CD14-positive monocyte (primary cell): ENCODE data around the gene CRISPLD2. TPM values are rescaled to one million over a fixed set of nuclear protein-coding genes. Genes with fewer than 3 reads are reported as not detected.
A peak's percentile ranks its signal among the peaks of the same experiment; 100 is the strongest.

Experiments used
- DNase-seq, 3 donors: peaks; one replicate each; pipeline ENCODE4 v3.0.0-alpha.2; 2011 to 2022
- H2AFZ ChIP-seq: 2 replicates; pipeline ENCODE4 v1.6.0; 2012; ENCODE audit warnings: mild to moderate bottlenecking, low read depth, low read length, inconsistent platforms; ENCODE audit not compliant: insufficient read depth, poor library complexity, severe bottlenecking
- H3K27ac ChIP-seq, 2 donors: 1 replicate in 1 of 2; 2 replicates in 1 of 2; pipeline ENCODE4 v1.5.1; 2012 to 2013; ENCODE audit warnings: low read length in 2 of 2, control low read depth in 1 of 2, inconsistent platforms in 1 of 2, low read depth in 1 of 2, mild to moderate bottlenecking in 1 of 2
- H3K27me3 ChIP-seq, 2 donors: one replicate each; pipeline versions ENCODE4 v1.6.0 to v1.6.1; 2011 to 2013; ENCODE audit warnings: low read length in 2 of 2; ENCODE audit not compliant: control insufficient read depth in 2 of 2, insufficient read depth in 2 of 2
- H3K36me3 ChIP-seq, 2 donors: replicated peaks in 1 of 2; 1 replicate in 1 of 2; 2 replicates in 1 of 2; pipeline versions ENCODE4 v1.5.1 to v1.6.1; 2012 to 2013; ENCODE audit warnings: low read length in 2 of 2, control low read depth in 1 of 2, inconsistent platforms in 1 of 2, mild to moderate bottlenecking in 1 of 2; ENCODE audit not compliant: insufficient read depth in 2 of 2, control insufficient read depth in 1 of 2
- H3K4me1 ChIP-seq, 2 donors: 1 replicate in 1 of 2; 2 replicates in 1 of 2; pipeline versions ENCODE4 v1.5.1 to v1.6.1; 2012 to 2013; ENCODE audit warnings: low read length in 2 of 2, control low read depth in 1 of 2, inconsistent platforms in 1 of 2, mild to moderate bottlenecking in 1 of 2, moderate library complexity in 1 of 2; ENCODE audit not compliant: insufficient read depth in 2 of 2, control insufficient read depth in 1 of 2
- H3K4me2 ChIP-seq: replicated peaks from 2 replicates; pipeline ENCODE3; 2012; ENCODE audit warnings: low read length, moderate library complexity, mild to moderate bottlenecking; ENCODE audit not compliant: poor library complexity, severe bottlenecking; ENCODE audit errors: extremely low read depth
- H3K4me3 ChIP-seq, 3 experiments: fragments of 200-600 bp in 1 of 3; sonication (generic) in 1 of 3; replicated peaks in 1 of 3; 1 replicate in 2 of 3; 2 replicates in 1 of 3; pipeline ENCODE4 v1.5.1; 2011 to 2013; ENCODE audit warnings: low read length in 3 of 3, mild to moderate bottlenecking in 3 of 3, control low read depth in 2 of 3, low read depth in 2 of 3, inconsistent platforms in 1 of 3, moderate library complexity in 1 of 3
- H3K79me2 ChIP-seq: 2 replicates; pipeline ENCODE4 v1.6.0; 2012; ENCODE audit warnings: mild to moderate bottlenecking, control low read depth, inconsistent platforms, low read length, moderate library complexity; ENCODE audit not compliant: insufficient read depth
- H3K9ac ChIP-seq: 2 replicates; pipeline ENCODE4 v1.6.0; 2017; ENCODE audit warnings: low read length, mild to moderate bottlenecking; ENCODE audit not compliant: insufficient read depth, poor library complexity, severe bottlenecking
- H3K9me3 ChIP-seq, 2 donors: replicated peaks in 1 of 2; 1 replicate in 1 of 2; 2 replicates in 1 of 2; pipeline versions ENCODE4 v1.5.1 to v1.6.1; 2012 to 2013; ENCODE audit warnings: low read length in 2 of 2, control low read depth in 1 of 2; ENCODE audit not compliant: control insufficient read depth in 1 of 2, insufficient read depth in 1 of 2
- H4K20me1 ChIP-seq: 2 replicates; pipeline ENCODE4 v1.6.0; 2012; ENCODE audit warnings: mild to moderate bottlenecking, low read length, control low read depth, moderate library complexity; ENCODE audit not compliant: insufficient read depth
- H3K27ac Mint-ChIP-seq, 7 donors: one replicate each; pipeline ENCODE4 v1.8.0; 2020; ENCODE audit warnings: mild to moderate bottlenecking in 7 of 7, mixed read lengths in 7 of 7, moderate library complexity in 6 of 7, inconsistent platforms in 2 of 7
- H3K27me3 Mint-ChIP-seq, 3 donors: one replicate each; pipeline ENCODE4 v1.8.0; 2021 to 2022; ENCODE audit warnings: low read depth in 3 of 3, mild to moderate bottlenecking in 3 of 3, mixed read lengths in 3 of 3, moderate library complexity in 3 of 3, inconsistent platforms in 1 of 3
- H3K36me3 Mint-ChIP-seq, 2 donors: one replicate each; pipeline ENCODE4 v1.8.0; 2020; ENCODE audit warnings: mixed read lengths in 2 of 2, inconsistent platforms in 1 of 2, mild to moderate bottlenecking in 1 of 2
- H3K4me1 Mint-ChIP-seq: one replicate; pipeline ENCODE4 v1.8.0; 2020; ENCODE audit warnings: mild to moderate bottlenecking, mixed read lengths
- H3K4me3 Mint-ChIP-seq, 2 donors: one replicate each; pipeline ENCODE4 v1.8.0; 2020; ENCODE audit warnings: mild to moderate bottlenecking in 2 of 2, mixed read lengths in 2 of 2, moderate library complexity in 1 of 2
- H3K9me3 Mint-ChIP-seq, 7 donors: one replicate each; pipeline ENCODE4 v1.8.0; 2020 to 2022; ENCODE audit warnings: mixed read lengths in 7 of 7, mild to moderate bottlenecking in 6 of 7, moderate library complexity in 6 of 7, inconsistent platforms in 2 of 7
- CTCF ChIP-seq: fragments of 200-600 bp; IDR thresholded peaks from one replicate; pipeline ENCODE4 v1.8.0; 2022; ENCODE audit warnings: antibody characterized with exemption, mild to moderate bottlenecking
- WGBS: methylation state at CpG from one replicate; pipeline ENCODE4 v1.1.5; 2013; ENCODE audit warnings: missing lambda C conversion rate; ENCODE audit not compliant: insufficient coverage; 5-methylcytosine and 5-hydroxymethylcytosine counted together
- intact Hi-C, 2 donors: fragments of 100-400 bp; cut with micrococcal nuclease; formaldehyde crosslinking; loops; one replicate each; pipeline versions ENCODE4 v1.15.0 to v1.15.1; 2023
- polyA plus RNA-seq, 3 donors: library from polyadenylated mRNA; depleted of rRNA in 1 of 3; unstranded in 2 of 3; stranded (reverse) in 1 of 3; fragments of 300-500 nt in 2 of 3; fragments of >200 nt in 1 of 3; fragmentation: Illumina TruSeq in 2 of 3; gene quantifications; 1 replicate in 2 of 3; 2 replicates in 1 of 3; pipeline ENCODE4 v1.2.3, GENCODE V29; 2012 to 2021

The CRISPLD2 gene
- polyA plus RNA-seq, 3 donors, result 40.7 to 90.4 (median 69.0) TPM

DNA sequence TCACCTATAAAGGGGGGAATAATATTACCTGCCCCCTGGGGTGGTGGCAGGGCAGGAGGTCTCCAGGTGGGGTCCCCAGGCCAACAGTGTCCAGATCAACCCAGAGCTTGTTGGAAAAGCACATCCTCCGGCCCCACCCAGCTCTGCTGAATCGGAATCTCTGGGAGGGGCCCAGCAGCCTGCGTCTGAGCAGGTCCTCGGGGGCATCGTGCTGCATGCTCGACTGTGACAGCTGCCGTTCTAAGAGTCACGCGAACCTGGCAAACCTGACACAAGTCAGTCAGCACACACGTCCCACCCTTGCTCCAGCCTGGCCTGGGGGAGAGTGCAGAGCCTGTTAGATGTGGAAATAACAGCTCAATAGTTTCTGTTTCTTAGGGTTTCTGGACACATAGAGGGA is 72.3 kb downstream of the CRISPLD2 start:
- Histone ChIP-seq H3K4me2 (no peak overlapping the region), H3K9me3 (no peaks in the 10 kb centered on the region), H3K79me2 (no peaks in the 10 kb centered on the region), H3K36me3 (peaks cover 21 to 60% of the 10 kb centered on the region in 2 donors), H4K20me1 (no peaks in the 10 kb centered on the region), H3K9ac (no peak overlapping the region), H3K27ac (peak overlapping the region in 1 of 2 donors; percentile 98), H2AFZ (no peak overlapping the region), H3K4me3 (no peak overlapping the region), H3K27me3 (no peaks in the 10 kb centered on the region), H3K4me1 (peaks cover 52 to 54% of the 10 kb centered on the region in 2 donors)
- 92% methylated on average over 9 of the region's 10 CpGs for WGBS
- H3K9me3 Mint-ChIP-seq, result no peaks in the 10 kb centered on the region
- peak overlapping the region in 2 of 7 donors; percentile 35 to 46 for H3K27ac Mint-ChIP-seq
- intact Hi-C loops, result no loop called here
- DNase-seq, result no peak
- H3K4me3 Mint-ChIP-seq, result no peak overlapping the region
- H3K27me3 Mint-ChIP-seq, result peaks cover 0 to 6% (median 2%) of the 10 kb centered on the region in 3 donors
- H3K4me1 Mint-ChIP-seq, result peaks cover 54% of the 10 kb centered on the region
- peaks cover 46 to 81% of the 10 kb centered on the region in 2 donors for H3K36me3 Mint-ChIP-seq
- TF ChIP-seq CTCF, result no peak

DNA sequence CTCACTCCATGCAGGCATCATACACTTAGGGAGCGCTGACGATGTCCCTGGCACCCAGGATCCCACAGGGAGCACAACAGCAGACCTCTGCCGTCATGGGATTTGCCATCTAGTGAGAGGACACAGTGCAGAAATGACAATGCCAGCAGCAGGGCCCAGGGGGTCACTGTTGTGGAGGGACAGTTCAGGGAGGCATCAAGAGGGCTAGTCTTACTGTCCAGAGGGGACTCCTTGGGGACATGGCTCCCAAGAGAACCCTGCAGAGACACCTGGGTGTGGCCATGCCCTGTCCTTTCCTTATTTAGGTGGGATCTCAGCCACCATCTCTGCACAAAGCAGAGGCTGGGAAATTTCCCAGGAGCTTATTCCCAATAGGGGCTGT is 73.7 kb downstream of the CRISPLD2 start:
- Mint-ChIP-seq H3K36me3 (peaks cover 36 to 72% of the 10 kb centered on the region in 2 donors), H3K27me3 (peaks cover 0 to 6% (median 0%) of the 10 kb centered on the region in 3 donors), H3K27ac (peak overlapping the region; percentile 90 to 99 (median 96)), H3K9me3 (peaks cover 0 to 3% (median under 1%) of the 10 kb centered on the region in 7 donors), H3K4me1 (peaks cover 64% of the 10 kb centered on the region), H3K4me3 (no peak overlapping the region)
- Histone ChIP-seq H3K4me3 (peak overlapping the region in 1 of 3 experiments; percentile 21), H3K27ac (peak overlapping the region; percentile 94 to 98), H3K9me3 (peaks cover 0 to under 1% of the 10 kb centered on the region in 2 donors), H3K27me3 (no peaks in the 10 kb centered on the region), H3K4me2 (peak overlapping the region; percentile 48), H4K20me1 (no peaks in the 10 kb centered on the region), H2AFZ (peak overlapping the region; percentile 53), H3K79me2 (no peaks in the 10 kb centered on the region), H3K36me3 (peaks cover 18 to 50% of the 10 kb centered on the region in 2 donors), H3K4me1 (peaks cover 66 to 67% of the 10 kb centered on the region in 2 donors), H3K9ac (peak overlapping the region; percentile 44)
- TF ChIP-seq CTCF, result no peak
- intact Hi-C loops, result no loop called here
- DNase-seq, result no peak
- WGBS, result 94% methylated on average over 3 of the region's 3 CpGs
